NT2/D1 (cell line): ENCODE data around the gene CHCHD2.
"Not testable (repeated sequence)": the region's sequence is repeated elsewhere in the genome, so short reads cannot be mapped to it uniquely, and the experiment has no call there.

Experiments
- DNase-seq: peaks from one replicate; pipeline ENCODE4 v3.0.0-alpha.2; 2011; ENCODE audit warnings: low read depth, low spot score
- H3K27me3 ChIP-seq: 2 replicates; pipeline ENCODE4 v1.6.0; 2011; ENCODE audit warnings: mild to moderate bottlenecking; ENCODE audit not compliant: insufficient read length, insufficient read depth
- H3K36me3 ChIP-seq: 2 replicates; pipeline ENCODE4 v1.6.1; 2011; ENCODE audit warnings: mild to moderate bottlenecking, low read length, mixed read lengths; ENCODE audit not compliant: insufficient read depth, insufficient read length
- H3K4me1 ChIP-seq: 2 replicates; pipeline ENCODE4 v1.5.1; 2011; ENCODE audit not compliant: insufficient read depth, insufficient read length
- H3K4me3 ChIP-seq: 2 replicates; pipeline ENCODE4 v1.5.1; 2011; ENCODE audit warnings: low read depth; ENCODE audit not compliant: insufficient read length
- H3K9ac ChIP-seq: 2 replicates; pipeline ENCODE4 v1.6.0; 2011; ENCODE audit warnings: low read depth; ENCODE audit not compliant: insufficient read length
- H3K9me3 ChIP-seq: 2 replicates; pipeline ENCODE4 v1.5.1; 2011; ENCODE audit warnings: mild to moderate bottlenecking, low read length; ENCODE audit not compliant: insufficient read depth
- SUZ12 ChIP-seq: IDR thresholded peaks from 2 replicates; pipeline ENCODE4 v1.6.1; 2011; ENCODE audit not compliant: insufficient read length, insufficient read depth; ENCODE audit errors: extremely low read depth
- YY1 ChIP-seq: IDR thresholded peaks from 2 replicates; pipeline ENCODE4 v1.6.1; 2011; ENCODE audit not compliant: insufficient read length, insufficient read depth
- ZNF274 ChIP-seq: IDR thresholded peaks from 2 replicates; pipeline ENCODE4 v1.6.1; 2011; ENCODE audit warnings: mild to moderate bottlenecking, low read depth, low read length

CHCHD2 gene, protein sequence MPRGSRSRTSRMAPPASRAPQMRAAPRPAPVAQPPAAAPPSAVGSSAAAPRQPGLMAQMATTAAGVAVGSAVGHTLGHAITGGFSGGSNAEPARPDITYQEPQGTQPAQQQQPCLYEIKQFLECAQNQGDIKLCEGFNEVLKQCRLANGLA

DNA sequence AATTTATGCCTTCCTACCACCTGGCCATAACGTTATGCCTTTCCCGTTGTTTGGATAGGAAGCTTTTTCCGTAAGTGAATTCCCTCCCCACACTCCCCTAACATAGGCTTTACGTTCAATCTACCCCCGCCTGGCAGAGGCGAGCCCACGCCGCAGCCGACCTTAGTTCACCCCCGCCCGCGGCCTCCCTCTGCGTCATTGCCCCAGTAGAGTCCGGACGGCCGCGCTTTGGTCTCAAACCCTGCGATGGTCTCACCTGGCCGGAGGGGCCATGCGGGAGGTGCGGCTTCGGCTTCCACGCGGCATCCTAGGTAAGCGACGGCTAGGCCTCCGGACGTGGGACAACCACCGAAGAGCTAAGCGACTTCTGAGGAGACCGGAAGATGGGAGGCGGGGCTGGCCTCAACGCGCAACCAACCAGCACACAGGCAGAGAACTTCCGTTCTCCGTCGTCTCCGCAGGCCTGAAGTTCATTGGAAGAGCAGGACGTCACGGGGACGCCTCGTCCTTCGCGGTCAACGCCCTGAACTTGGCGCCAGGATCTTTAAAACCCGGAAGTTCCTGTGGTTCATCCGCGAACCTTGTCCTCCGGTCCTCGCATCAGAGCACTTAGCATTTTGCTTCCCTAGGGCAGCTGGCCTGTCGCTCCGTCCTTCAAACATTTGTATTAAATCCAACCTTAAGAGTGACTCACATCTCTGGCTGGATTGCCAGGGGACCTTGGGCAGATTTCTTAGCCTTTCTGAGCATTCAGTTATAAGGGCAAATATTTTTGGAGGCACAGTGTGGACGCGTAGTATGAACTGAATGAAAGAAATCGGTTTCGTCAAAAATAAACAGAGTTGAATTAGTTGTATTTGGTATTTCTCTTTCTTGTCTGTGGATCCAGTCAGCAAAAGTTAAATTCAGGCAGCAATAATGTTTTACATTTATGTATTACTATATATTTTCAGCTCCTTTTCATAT lies at the start of gene CHCHD2:
CHCHD2 (minus strand) TSS at position 369 of the 966 bp plus-strand sequence; CDS start at position 306, 63 bp downstream.
- Histone ChIP-seq H3K4me1 (no peaks in the 10 kb centered on the region), H3K4me3 (peak within 1 kb of the TSS; percentile 91), H3K9me3 (no peaks in the 10 kb centered on the region), H3K9ac (peak within 1 kb of the TSS; percentile 85), H3K27me3 (no peaks in the 10 kb centered on the region), H3K36me3 (peaks cover 41% of the 10 kb centered on the region)
- TF ChIP-seq SUZ12 (no peak), ZNF274 (no peak), YY1 (no peak)
- DNase-seq: peak; percentile 99

DNA sequence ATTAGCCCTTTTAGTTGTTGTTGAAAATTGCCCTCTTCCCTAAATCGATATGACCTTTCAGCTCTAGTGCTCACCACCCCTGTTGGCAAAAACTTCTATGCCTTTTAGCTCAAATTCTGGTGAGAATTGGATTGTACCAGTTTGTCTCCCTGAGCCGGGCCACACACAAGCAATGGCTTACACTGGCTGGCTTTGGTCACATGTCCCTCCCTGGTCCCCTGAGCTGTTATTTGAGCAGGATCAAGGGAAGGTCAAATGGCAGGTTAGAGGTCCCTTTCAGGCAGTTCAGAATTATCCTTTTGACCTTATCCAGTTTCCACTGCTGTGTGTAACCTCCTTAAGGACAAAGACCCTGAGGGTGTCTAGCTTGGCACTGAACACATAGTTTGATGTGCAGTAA lies 24.8 kb upstream of the CHCHD2 start:
- H3K9me3 ChIP-seq, H3K4me1 ChIP-seq, H3K4me3 ChIP-seq, DNase-seq, H3K27me3 ChIP-seq, H3K36me3 ChIP-seq, H3K9ac ChIP-seq: not testable (repeated sequence)

DNA sequence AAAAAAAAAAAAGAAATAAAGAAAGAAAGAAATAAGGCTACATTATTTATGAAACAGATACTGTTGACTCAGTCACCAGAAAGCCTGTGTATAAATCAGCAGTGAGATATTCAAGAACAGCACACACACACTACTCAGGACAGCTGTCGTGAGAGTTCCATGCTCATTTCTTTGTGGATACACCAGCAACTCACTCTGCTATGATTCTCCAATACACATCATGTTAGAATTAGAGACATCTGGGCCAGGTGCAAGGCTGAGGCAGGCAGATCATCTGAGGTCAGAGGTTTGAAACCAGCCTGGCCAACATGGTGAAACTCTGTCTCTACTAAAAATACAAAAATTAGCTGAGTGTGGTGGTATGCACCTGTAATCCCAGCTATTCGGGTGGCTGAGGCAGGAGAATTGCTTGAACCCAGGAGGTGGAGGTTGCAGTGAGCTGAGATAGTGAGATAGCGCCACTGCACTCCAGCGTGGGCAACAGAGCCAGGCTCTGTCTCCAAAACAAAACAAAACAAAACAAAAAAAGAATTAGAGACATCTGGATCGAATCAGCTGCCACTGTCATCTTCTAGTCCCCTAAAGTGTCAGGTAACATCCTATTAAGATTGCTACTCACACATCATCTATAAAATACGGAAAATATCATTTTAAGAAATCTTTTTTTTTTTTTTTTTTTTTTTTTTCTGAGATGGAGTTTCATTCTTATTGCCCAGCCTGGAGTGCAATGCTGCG lies 21.1 kb upstream of the CHCHD2 start:
- no peaks in the 10 kb centered on the region for H3K4me1 ChIP-seq
- no peaks in the 10 kb centered on the region for H3K9me3 ChIP-seq
- H3K36me3 ChIP-seq: no peaks in the 10 kb centered on the region
- TF ChIP-seq YY1: no peak
- no peak for TF ChIP-seq SUZ12
- TF ChIP-seq ZNF274: no peak
- H3K9ac ChIP-seq: no peak overlapping the region
- DNase-seq: no peak
- H3K4me3 ChIP-seq: no peak overlapping the region
- H3K27me3 ChIP-seq: peaks cover 11% of the 10 kb centered on the region

- H3K9me3 ChIP-seq: no peaks in the 10 kb centered on the region
- no peak for TF ChIP-seq SUZ12
- TF ChIP-seq YY1: no peak
- no peak for TF ChIP-seq ZNF274
- no peak overlapping the region for H3K4me3 ChIP-seq
- no peak for DNase-seq
- H3K4me1 ChIP-seq: no peaks in the 10 kb centered on the region
- H3K36me3 ChIP-seq: no peaks in the 10 kb centered on the region
- no peak overlapping the region for H3K9ac ChIP-seq
- H3K27me3 ChIP-seq: peaks cover 11% of the 10 kb centered on the region
Observed at GRCh38 chr7:56125831-56126230, 19.6 kb upstream of the CHCHD2 start.

GRCh38 chr7:56124981-56125380 lies 18.7 kb upstream of the CHCHD2 start:
- Histone ChIP-seq H3K27me3 (peaks cover 11% of the 10 kb centered on the region), H3K36me3 (no peaks in the 10 kb centered on the region), H3K4me1 (no peaks in the 10 kb centered on the region), H3K4me3 (no peak overlapping the region), H3K9ac (no peak overlapping the region), H3K9me3 (no peaks in the 10 kb centered on the region)
- no peak for DNase-seq
- TF ChIP-seq SUZ12 (no peak), ZNF274 (no peak), YY1 (no peak)

- Histone ChIP-seq H3K9ac (no peak overlapping the region), H3K36me3 (no peaks in the 10 kb centered on the region), H3K4me3 (no peak overlapping the region), H3K9me3 (no peaks in the 10 kb centered on the region), H3K27me3 (peaks cover 29% of the 10 kb centered on the region), H3K4me1 (no peaks in the 10 kb centered on the region)
- TF ChIP-seq ZNF274: no peak
- no peak for TF ChIP-seq SUZ12
- no peak for TF ChIP-seq YY1
- DNase-seq: no peak
Observed at GRCh38 chr7:56121440-56121839, 15.2 kb upstream of the CHCHD2 start.

DNA sequence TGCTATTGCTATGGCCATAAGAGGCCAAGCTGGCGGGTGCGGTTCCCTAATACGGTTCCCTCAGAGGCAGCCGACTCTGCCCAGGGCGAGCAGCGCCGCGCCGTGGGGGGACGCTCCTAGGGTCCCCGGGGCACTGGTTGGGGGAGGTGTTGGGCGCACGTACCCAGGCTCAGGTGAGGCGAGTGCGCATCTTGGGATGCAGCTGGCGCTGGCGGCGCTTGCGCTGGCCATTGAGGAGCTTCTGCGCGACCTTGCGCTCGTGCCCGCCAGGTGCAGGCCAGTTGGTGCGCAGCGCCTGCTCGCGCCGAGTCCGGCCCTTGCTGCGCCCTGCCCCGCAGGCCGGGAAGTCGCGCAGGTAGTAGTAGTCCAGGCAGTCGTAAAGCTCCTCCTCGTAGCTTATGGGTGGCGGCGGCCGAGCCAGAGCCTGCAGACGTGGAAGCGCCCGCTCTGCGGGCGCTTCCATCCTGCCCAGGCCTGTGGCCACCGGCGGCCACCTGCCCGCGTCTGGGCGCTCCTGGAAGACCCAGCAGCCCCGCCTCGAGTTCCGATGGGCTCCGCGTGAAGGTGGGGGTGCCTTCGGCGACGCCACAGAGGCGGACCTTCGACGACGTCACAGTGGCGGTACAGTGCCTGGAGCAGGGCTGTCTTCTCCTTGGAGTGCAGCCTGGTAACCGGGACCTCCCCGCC lies 9.7 kb upstream of the CHCHD2 start, which contains the start of gene NUPR2:
NUPR2 (minus strand) TSS at position 566 of the 687 bp plus-strand sequence; CDS start at position 463, 103 bp downstream.
- peak within 1 kb of the TSS; percentile 34 for H3K4me3 ChIP-seq
- H3K9me3 ChIP-seq: no peaks in the 10 kb centered on the region
- H3K4me1 ChIP-seq: no peaks in the 10 kb centered on the region
- peaks cover 42% of the 10 kb centered on the region for H3K27me3 ChIP-seq
- no peaks in the 10 kb centered on the region for H3K36me3 ChIP-seq
- DNase-seq: no peak
- peak within 1 kb of the TSS; percentile 50 for H3K9ac ChIP-seq
- TF ChIP-seq YY1 (no peak), SUZ12 (peak; percentile 44)

GRCh38 chr7:56112244-56112643 lies 6.0 kb upstream of the CHCHD2 start:
- H3K27me3 ChIP-seq: peaks cover 32% of the 10 kb centered on the region
- H3K9ac ChIP-seq, H3K4me3 ChIP-seq, H3K36me3 ChIP-seq, H3K9me3 ChIP-seq, DNase-seq, H3K4me1 ChIP-seq: not testable (repeated sequence)
